T-cell (primary cell): ENCODE measurements around the gene PNLIPRP1. TPM values are rescaled to one million over a fixed set of nuclear protein-coding genes. Genes with fewer than 3 reads are reported as not detected.

Source experiments
- ATAC-seq, 4 experiments: fragments of 200-7000 bp in 3 of 4; fragments of 150-1000 bp in 1 of 4; cut with Tn5 transposase; replicated peaks in 1 of 4; 1 replicate in 3 of 4; 2 replicates in 1 of 4; pipeline ENCODE4 v1.10.0; 2021; ENCODE audit warnings: moderate library complexity in 3 of 4, mild to moderate bottlenecking in 2 of 4, moderate number of reproducible peaks in 1 of 4
- CTCF ChIA-PET, 2 donors: fragments of 300-600 bp; sonication (Branson Sonifier 250); formaldehyde crosslinking; loops; one replicate each; lab custom pipeline; 2022; ENCODE audit warnings: antibody characterized with exemption in 2 of 2; lab: Charles Lee
- POLR2A ChIA-PET, 2 donors: fragments of 300-600 bp; sonication (Branson Sonifier 250); formaldehyde crosslinking; loops; one replicate each; lab custom pipeline; 2022; ENCODE audit warnings: antibody characterized with exemption in 2 of 2; lab: Charles Lee
- DNase-seq, 35 experiments: peaks; one replicate each; pipeline versions ENCODE4 v3.0.0 to v3.0.0-alpha.2; 2013 to 2023
- H3K27ac ChIP-seq: one replicate; pipeline ENCODE4 v1.5.1; 2013; ENCODE audit warnings: low read length
- H3K27me3 ChIP-seq, 2 experiments: replicated peaks in 1 of 2; 1 replicate in 1 of 2; 2 replicates in 1 of 2; pipeline versions ENCODE4 v1.6.1 to v1.7.0; 2013; ENCODE audit warnings: low read length in 1 of 2, mixed read lengths in 1 of 2; ENCODE audit not compliant: control insufficient read depth in 2 of 2, insufficient read depth in 2 of 2; ENCODE audit errors: extremely low read depth in 1 of 2
- H3K36me3 ChIP-seq, 2 donors: 1 replicate in 1 of 2; 2 replicates in 1 of 2; pipeline versions ENCODE4 v1.6.1 to v1.7.0; 2013; ENCODE audit warnings: low read length in 1 of 2; ENCODE audit not compliant: control insufficient read depth in 2 of 2, insufficient read depth in 1 of 2; ENCODE audit errors: extremely low read depth in 1 of 2
- H3K4me1 ChIP-seq, 2 experiments: 1 replicate in 1 of 2; 2 replicates in 1 of 2; pipeline versions ENCODE4 v1.6.1 to v1.7.0; 2013; ENCODE audit warnings: low read length in 2 of 2, mixed read lengths in 1 of 2; ENCODE audit not compliant: insufficient read depth in 2 of 2, control insufficient read depth in 1 of 2; ENCODE audit errors: extremely low read depth in 1 of 2
- H3K4me3 ChIP-seq, 2 donors: 1 replicate in 1 of 2; 2 replicates in 1 of 2; pipeline versions ENCODE4 v1.5.1 to v1.7.0; 2013; ENCODE audit warnings: mild to moderate bottlenecking in 2 of 2, low read length in 1 of 2, moderate library complexity in 1 of 2; ENCODE audit not compliant: control insufficient read depth in 1 of 2; ENCODE audit errors: extremely low read depth in 1 of 2
- H3K9me3 ChIP-seq: 2 replicates; pipeline ENCODE4 v1.7.0; 2013
- H3K27ac Mint-ChIP-seq, 2 donors: one replicate each; pipeline ENCODE4 v1.8.0; 2020 to 2021; ENCODE audit warnings: mild to moderate bottlenecking in 2 of 2, mixed read lengths in 2 of 2
- H3K27me3 Mint-ChIP-seq, 2 donors: one replicate each; pipeline ENCODE4 v1.8.0; 2021 to 2022; ENCODE audit warnings: mixed read lengths in 2 of 2
- H3K36me3 Mint-ChIP-seq: one replicate; pipeline ENCODE4 v1.8.0; 2021; ENCODE audit warnings: mixed read lengths
- H3K4me1 Mint-ChIP-seq, 3 donors: one replicate each; pipeline ENCODE4 v1.8.0; 2020 to 2022; ENCODE audit warnings: mixed read lengths in 3 of 3, mild to moderate bottlenecking in 1 of 3
- H3K4me3 Mint-ChIP-seq, 3 donors: one replicate each; pipeline ENCODE4 v1.8.0; 2020 to 2022; ENCODE audit warnings: mild to moderate bottlenecking in 3 of 3, mixed read lengths in 3 of 3, moderate library complexity in 3 of 3
- H3K9me3 Mint-ChIP-seq, 3 donors: one replicate each; pipeline ENCODE4 v1.8.0; 2020 to 2022; ENCODE audit warnings: mixed read lengths in 3 of 3
- WGBS: methylation state at CpG from one replicate; pipeline ENCODE4 v1.1.5; 2013; ENCODE audit warnings: missing lambda C conversion rate; ENCODE audit not compliant: insufficient coverage; 5-methylcytosine and 5-hydroxymethylcytosine counted together
- total RNA-seq, 35 experiments: library from RNA in 6 of 35; stranded (reverse) in 6 of 35; fragments of 120-200 nt in 1 of 35; gene quantifications; one replicate each; pipeline versions ENCODE4 v1.2.1 to v1.2.4 and lab custom pipeline; 2013 to 2026

Gene PNLIPRP1
- total RNA-seq, 5 donors from 2014 or later (not counting 1 experiment from before 2014, with no cell fraction given), result 1.4 to 2.1 (median 2.0) TPM; not detected in 2

- no peaks in the 10 kb centered on the region for H3K27me3 ChIP-seq
- no peak overlapping the region for H3K4me3 Mint-ChIP-seq
- no peak overlapping the region for H3K4me3 ChIP-seq
- no peak for ATAC-seq
- no peak overlapping the region for H3K27ac ChIP-seq
- ChIA-PET POLR2A (no interaction called here), CTCF (no interaction called here)
- WGBS, result 31% methylated on average over 2 of the region's 5 CpGs
- H3K36me3 ChIP-seq, result no peaks in the 10 kb centered on the region
- no peak overlapping the region for H3K27ac Mint-ChIP-seq
- H3K9me3 ChIP-seq, result no peaks in the 10 kb centered on the region
- DNase-seq, result no peak
- no peaks in the 10 kb centered on the region for H3K27me3 Mint-ChIP-seq
- no peaks in the 10 kb centered on the region for H3K4me1 ChIP-seq
- no peaks in the 10 kb centered on the region for H3K36me3 Mint-ChIP-seq
- no peaks in the 10 kb centered on the region for H3K4me1 Mint-ChIP-seq
- H3K9me3 Mint-ChIP-seq, result no peaks in the 10 kb centered on the region
These were observed 36.1 kb upstream of the PNLIPRP1 start for GRCh38 chr10:116554628-116555027.

- WGBS, result 60% methylated on average over 2 of the region's 6 CpGs
- Mint-ChIP-seq H3K27ac (no peak overlapping the region), H3K36me3 (no peaks in the 10 kb centered on the region)
These were observed 34.9 kb upstream of the PNLIPRP1 start for GRCh38 chr10:116555880-116556279.

GRCh38 chr10:116557305-116557880 lies 33.4 kb upstream of the PNLIPRP1 start:
- ATAC-seq, result no peak
- CTCF ChIA-PET, result no interaction called here
- H3K9me3 ChIP-seq, result no peaks in the 10 kb centered on the region
- no peaks in the 10 kb centered on the region for H3K4me1 ChIP-seq
- H3K36me3 Mint-ChIP-seq, result no peaks in the 10 kb centered on the region
- no peak overlapping the region for H3K4me3 ChIP-seq
- H3K4me1 Mint-ChIP-seq, result no peaks in the 10 kb centered on the region
- H3K27ac Mint-ChIP-seq, result no peak overlapping the region
- H3K27me3 Mint-ChIP-seq, result peaks cover 0 to 8% of the 10 kb centered on the region in 2 donors
- H3K27ac ChIP-seq, result no peak overlapping the region
- H3K27me3 ChIP-seq, result no peaks in the 10 kb centered on the region
- POLR2A ChIA-PET, result interaction anchor here in 1 of 2 donors (0.7 kb wide), 2 partner anchors 54 to 94 kb away, joined by 3 to 4 read pairs; no protein-coding TSS in a partner anchor
- peaks cover 0 to 3% (median 0%) of the 10 kb centered on the region in 3 donors for H3K9me3 Mint-ChIP-seq
- whole genome bisulfite sequencing, result 86% methylated on average over 2 of the region's 5 CpGs
- H3K36me3 ChIP-seq, result no peaks in the 10 kb centered on the region
- DNase-seq, result no peak
- no peak overlapping the region for H3K4me3 Mint-ChIP-seq

More at GRCh38 chr10:116555880-116556279, 34.9 kb upstream of the PNLIPRP1 start:
- no peak overlapping the region for H3K4me3 Mint-ChIP-seq
- no peaks in the 10 kb centered on the region for H3K4me1 Mint-ChIP-seq
- Histone ChIP-seq H3K9me3 (no peaks in the 10 kb centered on the region), H3K27me3 (no peaks in the 10 kb centered on the region), H3K36me3 (no peaks in the 10 kb centered on the region), H3K4me3 (no peak overlapping the region), H3K27ac (no peak overlapping the region), H3K4me1 (no peaks in the 10 kb centered on the region)
- ATAC-seq (no peak), DNase-seq (no peak)
- ChIA-PET CTCF (no interaction called here), POLR2A (no interaction called here)
- no peaks in the 10 kb centered on the region for H3K9me3 Mint-ChIP-seq
- H3K27me3 Mint-ChIP-seq, result no peaks in the 10 kb centered on the region

- H3K4me3 ChIP-seq, result no peak overlapping the region
- no peak for DNase-seq
- peaks cover 0 to 12% (median under 1%) of the 10 kb centered on the region in 3 donors for H3K9me3 Mint-ChIP-seq
- 94% methylated on average over 3 of the region's 8 CpGs for WGBS
- no peaks in the 10 kb centered on the region for H3K4me1 Mint-ChIP-seq
- H3K27ac Mint-ChIP-seq, result no peak overlapping the region
- ChIA-PET POLR2A (interaction anchor here in 1 of 2 donors (0.6 kb wide), 1 partner anchor 9 kb away, joined by 4 read pairs; no protein-coding TSS in a partner anchor), CTCF (no interaction called here)
- H3K36me3 ChIP-seq, result no peaks in the 10 kb centered on the region
- no peak for ATAC-seq
- no peak overlapping the region for H3K27ac ChIP-seq
- H3K4me3 Mint-ChIP-seq, result no peak overlapping the region
- no peaks in the 10 kb centered on the region for H3K9me3 ChIP-seq
- peaks cover 2 to 17% of the 10 kb centered on the region in 2 donors for H3K27me3 Mint-ChIP-seq
- H3K4me1 ChIP-seq, result no peaks in the 10 kb centered on the region
- H3K36me3 Mint-ChIP-seq, result no peaks in the 10 kb centered on the region
- H3K27me3 ChIP-seq, result no peaks in the 10 kb centered on the region
These were observed 25.2 kb upstream of the PNLIPRP1 start for GRCh38 chr10:116565534-116565933.

GRCh38 chr10:116566932-116567331 lies 23.8 kb upstream of the PNLIPRP1 start:
- Mint-ChIP-seq H3K27ac (no peak overlapping the region), H3K27me3 (peaks cover 2 to 13% of the 10 kb centered on the region in 2 donors), H3K36me3 (no peaks in the 10 kb centered on the region), H3K9me3 (peaks cover 0 to 12% (median 2%) of the 10 kb centered on the region in 3 donors), H3K4me3 (no peak overlapping the region), H3K4me1 (no peaks in the 10 kb centered on the region)
- ChIA-PET POLR2A (no interaction called here), CTCF (no interaction called here)
- Histone ChIP-seq H3K4me3 (no peak overlapping the region), H3K36me3 (no peaks in the 10 kb centered on the region), H3K4me1 (no peaks in the 10 kb centered on the region), H3K9me3 (no peaks in the 10 kb centered on the region), H3K27ac (no peak overlapping the region), H3K27me3 (no peaks in the 10 kb centered on the region)
- DNase-seq (no peak), ATAC-seq (no peak)

GRCh38 chr10:116567335-116567734 lies 23.4 kb upstream of the PNLIPRP1 start:
- H3K36me3 ChIP-seq, result no peaks in the 10 kb centered on the region
- no peaks in the 10 kb centered on the region for H3K27me3 ChIP-seq
- WGBS, result no CpG with 5 or more reads among the region's 3 CpGs
- H3K9me3 ChIP-seq, result no peaks in the 10 kb centered on the region
- H3K4me1 Mint-ChIP-seq, result no peaks in the 10 kb centered on the region
- no peaks in the 10 kb centered on the region for H3K4me1 ChIP-seq
- H3K4me3 Mint-ChIP-seq, result no peak overlapping the region
- DNase-seq (no peak), ATAC-seq (no peak)
- H3K9me3 Mint-ChIP-seq, result peaks cover 0 to 10% (median 2%) of the 10 kb centered on the region in 3 donors
- ChIA-PET CTCF (no interaction called here), POLR2A (no interaction called here)
- H3K36me3 Mint-ChIP-seq, result no peaks in the 10 kb centered on the region
- no peak overlapping the region for H3K27ac Mint-ChIP-seq
- no peak overlapping the region for H3K4me3 ChIP-seq
- no peak overlapping the region for H3K27ac ChIP-seq
- peaks cover 2 to 9% of the 10 kb centered on the region in 2 donors for H3K27me3 Mint-ChIP-seq
